HG02852 (cell line): Measurements from ENCODE around the gene FOSL1.

Experiments
- ATAC-seq: cut with Tn5 transposase; IDR thresholded peaks from one replicate; pipeline ENCODE4 v1.9.1; 2021; ENCODE audit warnings: mild to moderate bottlenecking, moderate library complexity; ENCODE audit not compliant: unreplicated experiment

Gene FOSL1

GRCh38 chr11:65900125-65900898 lies at the start of gene FOSL1:
TSS of gene FOSL1 (minus strand) at chr11:65900388. CDS start at chr11:65900339, 49 bp downstream.
- ATAC-seq: peak; percentile 72

GRCh38 chr11:65947603-65948125 lies 47.5 kb upstream of the FOSL1 start:
- ATAC-seq: no peak

- no peak for ATAC-seq
Observed at GRCh38 chr11:65947133-65947532, 46.9 kb upstream of the FOSL1 start.

- ATAC-seq: no peak
Observed at GRCh38 chr11:65946655-65947054, 46.5 kb upstream of the FOSL1 start.

- ATAC-seq: no peak
Observed at GRCh38 chr11:65945941-65946558, 45.9 kb upstream of the FOSL1 start.

- ATAC-seq: no peak
Observed at GRCh38 chr11:65945430-65945911, 45.3 kb upstream of the FOSL1 start, which contains the start of gene TSGA10IP. TSS of gene TSGA10IP (plus strand) at chr11:65945480. CDS start at chr11:65945676, 196 bp downstream.

- ATAC-seq: no peak
Observed at GRCh38 chr11:65944767-65945166, 44.6 kb upstream of the FOSL1 start.

- no peak for ATAC-seq
Observed at GRCh38 chr11:65944191-65944590, 44.0 kb upstream of the FOSL1 start.

GRCh38 chr11:65942531-65942930 lies 42.3 kb upstream of the FOSL1 start:
- ATAC-seq: no peak

GRCh38 chr11:65941720-65942310 lies 41.6 kb upstream of the FOSL1 start:
- ATAC-seq: no peak

GRCh38 chr11:65937766-65938165 lies 37.6 kb upstream of the FOSL1 start:
- ATAC-seq: no peak

- ATAC-seq: no peak
Observed at GRCh38 chr11:65934014-65934413, 33.8 kb upstream of the FOSL1 start.

GRCh38 chr11:65932558-65932919 lies 32.4 kb upstream of the FOSL1 start:
- no peak for ATAC-seq

GRCh38 chr11:65931773-65932557 lies 31.8 kb upstream of the FOSL1 start:
- no peak for ATAC-seq

GRCh38 chr11:65928667-65929066 lies 28.5 kb upstream of the FOSL1 start:
- no peak for ATAC-seq

- ATAC-seq: peak; percentile 74
Observed at GRCh38 chr11:65927904-65928397, 27.8 kb upstream of the FOSL1 start.

- no peak for ATAC-seq
Observed at GRCh38 chr11:65925397-65925796, 25.2 kb upstream of the FOSL1 start.

- ATAC-seq: no peak
Observed at GRCh38 chr11:65922565-65922964, 22.4 kb upstream of the FOSL1 start.

GRCh38 chr11:65921876-65922275 lies 21.7 kb upstream of the FOSL1 start:
- ATAC-seq: no peak

GRCh38 chr11:65921033-65921555 lies 20.9 kb upstream of the FOSL1 start:
- no peak for ATAC-seq
